Neural cell (in vitro differentiated cells): Measurements from ENCODE around the gene RMI2.

Source experiments
- EP300 ChIP-seq: fragments of 450-650 bp; conservative IDR thresholded peaks from 2 replicates; pipeline ENCODE4 v1.6.1; 2014; ENCODE audit warnings: antibody characterized with exemption, mild to moderate bottlenecking, moderate library complexity; ENCODE audit not compliant: poor library complexity, severe bottlenecking
- TF ChIP-seq, protein P1 (sequence below): fragments of 450-650 bp; IDR thresholded peaks from 2 replicates; pipeline ENCODE4 v1.5.1; 2014; ENCODE audit warnings: antibody characterized with exemption, mild to moderate bottlenecking, moderate library complexity; ENCODE audit not compliant: poor library complexity, severe bottlenecking

DNA sequence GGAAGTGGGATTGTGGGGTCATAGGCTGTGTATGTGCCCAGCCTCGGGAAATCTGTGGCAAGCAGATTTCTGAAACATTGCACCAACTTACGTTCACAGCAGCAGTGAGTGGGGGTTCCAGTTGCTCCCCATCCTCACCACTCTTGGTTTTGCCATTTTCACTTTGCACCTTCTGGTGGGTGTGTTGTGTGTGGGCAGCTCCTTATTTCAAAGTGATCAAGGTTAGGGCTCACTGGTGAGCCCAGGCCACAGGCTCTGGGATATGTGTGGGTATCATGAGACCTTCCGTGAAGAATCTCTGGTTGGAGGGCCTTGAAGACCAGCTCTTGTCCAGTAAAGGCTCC lies 34.7 kb upstream of the RMI2 start:
- no peak for TF ChIP-seq EP300
- TF ChIP-seq, protein P1, sequence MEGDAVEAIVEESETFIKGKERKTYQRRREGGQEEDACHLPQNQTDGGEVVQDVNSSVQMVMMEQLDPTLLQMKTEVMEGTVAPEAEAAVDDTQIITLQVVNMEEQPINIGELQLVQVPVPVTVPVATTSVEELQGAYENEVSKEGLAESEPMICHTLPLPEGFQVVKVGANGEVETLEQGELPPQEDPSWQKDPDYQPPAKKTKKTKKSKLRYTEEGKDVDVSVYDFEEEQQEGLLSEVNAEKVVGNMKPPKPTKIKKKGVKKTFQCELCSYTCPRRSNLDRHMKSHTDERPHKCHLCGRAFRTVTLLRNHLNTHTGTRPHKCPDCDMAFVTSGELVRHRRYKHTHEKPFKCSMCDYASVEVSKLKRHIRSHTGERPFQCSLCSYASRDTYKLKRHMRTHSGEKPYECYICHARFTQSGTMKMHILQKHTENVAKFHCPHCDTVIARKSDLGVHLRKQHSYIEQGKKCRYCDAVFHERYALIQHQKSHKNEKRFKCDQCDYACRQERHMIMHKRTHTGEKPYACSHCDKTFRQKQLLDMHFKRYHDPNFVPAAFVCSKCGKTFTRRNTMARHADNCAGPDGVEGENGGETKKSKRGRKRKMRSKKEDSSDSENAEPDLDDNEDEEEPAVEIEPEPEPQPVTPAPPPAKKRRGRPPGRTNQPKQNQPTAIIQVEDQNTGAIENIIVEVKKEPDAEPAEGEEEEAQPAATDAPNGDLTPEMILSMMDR, result no peak
